GOT3 (cell line): ENCODE results near the gene SLC1A7.

Experiments
- DNase-seq: peaks from one replicate; lab custom pipeline; 2025; ENCODE audit warnings: mixed read lengths; lab: John Stamatoyannopoulos, UW

The SLC1A7 gene

DNA sequence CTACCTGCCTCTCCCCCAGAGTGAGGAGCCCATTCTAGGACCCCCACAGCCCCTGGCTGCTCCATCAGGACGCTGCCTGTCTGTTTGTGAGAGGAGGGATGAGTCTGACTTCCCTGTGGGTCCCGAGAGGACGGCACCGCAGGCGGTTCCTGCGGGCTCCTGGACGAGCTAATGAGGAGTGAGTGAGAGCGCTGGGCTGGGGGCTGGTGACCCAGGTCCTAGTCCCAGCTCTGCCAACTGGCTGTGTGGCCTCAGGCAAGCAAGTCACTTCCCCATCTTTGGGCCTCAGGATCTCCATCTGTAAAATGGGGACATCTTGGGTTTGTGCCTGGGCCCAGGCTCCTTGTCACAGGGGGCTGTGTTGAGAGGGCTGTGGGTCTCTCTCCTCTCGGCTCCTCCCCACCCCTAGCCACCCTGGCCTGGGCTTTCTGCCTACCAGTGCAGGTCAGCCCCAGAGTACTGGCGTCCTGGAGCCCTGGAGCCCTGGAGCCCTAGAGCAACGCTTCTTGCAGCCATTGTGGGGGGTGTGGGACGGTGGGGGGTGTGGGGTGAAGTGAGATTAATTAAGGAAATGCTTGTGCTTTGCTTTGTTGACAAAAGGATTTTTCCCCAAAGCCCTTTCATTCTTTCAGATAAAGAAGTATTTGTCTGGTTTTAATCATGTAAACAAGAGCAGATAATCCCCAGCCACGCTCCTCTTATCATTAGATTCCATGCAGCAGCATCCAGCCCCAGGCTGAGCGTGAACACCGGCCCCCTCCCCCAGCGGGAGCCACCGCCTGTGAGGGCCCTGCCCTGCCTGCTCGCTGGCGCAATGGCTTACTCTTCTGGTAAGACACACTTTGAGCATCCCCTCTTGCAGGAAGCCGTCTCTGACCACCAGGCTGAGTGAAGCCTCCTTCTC is 26.8 kb downstream of the SLC1A7 start:
- no peak for DNase-seq

DNA sequence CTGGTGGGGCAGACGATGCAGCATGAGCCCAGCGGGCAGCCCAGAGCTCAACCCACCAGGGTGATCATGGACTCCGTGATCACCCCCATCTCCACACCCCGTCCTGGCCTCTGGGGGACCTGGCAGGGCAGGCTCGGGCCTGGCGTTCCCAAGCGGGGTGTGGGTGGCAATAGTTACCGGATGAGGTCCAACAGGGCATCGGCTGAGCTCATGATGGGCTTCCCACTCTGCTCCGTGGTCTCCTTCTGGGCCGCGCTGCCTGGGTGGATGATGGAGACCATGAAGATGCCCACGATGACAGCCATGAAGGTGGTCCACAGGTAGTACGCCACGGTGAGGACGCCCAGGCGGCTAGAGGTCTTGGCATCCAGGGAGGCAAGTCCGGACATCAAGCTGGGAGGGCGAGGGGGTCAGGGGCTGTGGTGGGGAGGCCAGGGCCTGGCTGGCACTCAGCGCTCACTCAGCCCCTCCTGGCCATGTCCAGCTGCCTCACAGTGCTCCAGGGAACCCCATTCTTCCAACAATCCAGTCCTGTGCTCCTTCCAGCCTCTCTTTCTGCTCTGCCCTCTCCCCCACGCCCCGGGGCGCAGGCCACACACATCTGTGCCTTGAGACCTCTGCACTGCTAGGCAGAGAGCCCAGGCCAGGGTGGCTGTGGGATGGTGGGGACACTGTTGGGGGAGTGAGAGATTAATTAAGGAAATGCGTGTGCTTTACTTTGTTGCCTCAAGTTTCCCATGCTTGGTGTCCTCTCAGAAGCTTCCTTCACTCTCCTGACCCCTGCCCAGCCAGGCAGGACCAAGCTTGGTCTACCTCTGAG is 27.6 kb downstream of the SLC1A7 start:
- DNase-seq: no peak

DNA sequence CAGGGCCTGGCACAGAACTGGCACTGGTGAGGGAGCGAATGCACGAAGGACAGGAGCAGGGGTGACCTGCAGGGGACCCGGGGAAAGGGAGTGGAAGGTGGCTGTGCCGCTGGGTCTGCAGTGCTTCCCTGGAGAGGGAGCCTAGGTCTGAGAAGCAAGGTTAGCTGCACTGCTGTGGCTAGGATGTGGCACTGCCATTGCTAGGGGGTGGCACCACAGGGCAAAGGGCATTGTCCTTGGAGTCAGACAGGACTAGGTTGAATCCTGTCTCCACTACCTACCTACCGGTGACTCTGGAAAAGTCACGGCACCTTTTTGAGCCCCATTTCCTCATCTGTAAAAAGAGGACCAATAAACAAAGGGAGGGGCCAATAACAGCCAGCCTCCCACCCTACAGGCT is 28.3 kb downstream of the SLC1A7 start:
- DNase-seq: no peak

DNA sequence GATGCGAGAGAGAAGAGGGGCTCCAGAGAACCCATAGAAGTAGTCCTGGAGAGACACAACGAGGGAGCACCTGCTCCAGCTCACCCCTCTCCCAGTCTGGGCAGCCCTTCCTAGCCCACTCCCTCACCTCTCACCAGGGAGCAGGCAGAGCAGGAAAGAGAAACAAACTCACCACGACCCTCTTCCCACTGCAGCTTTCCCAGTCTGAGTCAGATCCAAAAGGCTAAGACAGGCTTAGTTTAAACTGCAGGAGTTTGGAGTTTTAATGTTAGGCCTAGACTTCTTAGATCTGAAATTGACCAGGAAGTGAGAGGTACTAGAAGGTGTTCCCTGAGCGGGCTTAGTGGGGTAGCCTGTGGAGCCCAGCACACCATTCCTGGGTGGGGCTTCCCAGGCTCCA is 29.6 kb downstream of the SLC1A7 start:
- no peak for DNase-seq

DNA sequence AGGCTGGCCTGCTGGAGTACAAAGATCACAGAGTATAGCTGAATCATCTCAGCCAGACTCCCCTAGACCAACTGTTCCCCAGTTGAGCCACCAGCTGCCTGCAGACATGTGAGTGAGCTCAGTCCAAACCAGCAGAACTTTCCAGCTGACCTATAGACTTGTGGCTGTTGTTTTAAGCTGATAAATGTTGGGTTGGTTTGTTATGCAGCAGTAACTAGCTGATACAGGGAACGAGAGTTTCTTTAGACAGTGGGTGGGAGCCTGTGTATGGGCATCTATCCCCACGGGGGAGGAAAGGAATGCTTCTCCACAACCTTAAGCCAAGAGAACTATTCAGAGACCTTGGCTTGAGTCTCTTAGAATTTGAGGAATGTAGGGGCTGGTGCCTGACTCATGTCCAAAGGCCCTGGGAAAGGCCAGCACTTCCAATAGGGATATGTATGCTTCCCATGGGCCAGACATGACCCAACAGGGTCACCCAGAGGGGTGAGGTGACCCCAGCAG is 30.1 kb downstream of the SLC1A7 start:
- no peak for DNase-seq

DNA sequence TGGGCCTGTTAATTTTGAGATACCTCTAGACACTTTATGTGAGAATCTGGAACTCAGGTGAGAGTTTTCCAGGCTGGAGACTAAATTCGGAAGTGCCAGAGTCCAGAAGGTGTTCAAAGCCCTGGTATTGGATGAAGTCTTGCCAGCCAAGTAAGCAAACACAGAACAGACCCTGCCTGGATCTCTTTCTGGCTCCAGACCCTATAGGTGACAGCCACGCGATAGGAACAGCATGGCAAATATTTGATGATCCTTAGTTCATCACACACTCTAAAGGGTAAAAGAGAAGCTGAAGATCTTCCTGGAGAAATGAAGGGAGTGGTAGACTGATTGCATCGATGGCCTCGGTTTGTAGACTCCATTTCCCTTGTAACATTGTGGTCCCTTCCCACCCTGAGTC is 30.7 kb downstream of the SLC1A7 start:
- no peak for DNase-seq

DNA sequence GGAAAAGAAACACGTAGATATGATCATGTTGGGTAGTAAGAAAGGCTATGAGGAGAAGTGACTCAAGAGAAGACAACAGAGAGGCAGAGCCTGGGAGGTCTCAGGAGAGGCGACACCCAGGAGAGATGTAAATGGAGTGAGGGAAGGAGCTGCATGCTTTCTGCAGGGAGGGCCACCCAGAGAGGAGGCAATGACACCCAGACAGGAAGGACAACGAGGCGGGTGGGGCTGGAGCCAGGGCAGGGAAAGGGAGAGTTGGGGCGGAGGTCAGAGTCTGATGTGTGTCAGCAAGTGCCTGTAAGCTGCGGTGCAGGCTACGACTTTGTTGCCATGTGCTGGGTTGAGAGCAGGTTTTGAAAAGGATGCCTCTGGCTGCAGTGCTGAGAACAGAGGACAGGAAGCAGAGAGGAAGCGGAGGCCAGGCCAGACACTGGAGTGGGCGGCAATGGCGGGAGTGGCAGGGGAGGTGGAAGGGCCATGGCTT is 31.3 kb downstream of the SLC1A7 start:
- no peak for DNase-seq

DNA sequence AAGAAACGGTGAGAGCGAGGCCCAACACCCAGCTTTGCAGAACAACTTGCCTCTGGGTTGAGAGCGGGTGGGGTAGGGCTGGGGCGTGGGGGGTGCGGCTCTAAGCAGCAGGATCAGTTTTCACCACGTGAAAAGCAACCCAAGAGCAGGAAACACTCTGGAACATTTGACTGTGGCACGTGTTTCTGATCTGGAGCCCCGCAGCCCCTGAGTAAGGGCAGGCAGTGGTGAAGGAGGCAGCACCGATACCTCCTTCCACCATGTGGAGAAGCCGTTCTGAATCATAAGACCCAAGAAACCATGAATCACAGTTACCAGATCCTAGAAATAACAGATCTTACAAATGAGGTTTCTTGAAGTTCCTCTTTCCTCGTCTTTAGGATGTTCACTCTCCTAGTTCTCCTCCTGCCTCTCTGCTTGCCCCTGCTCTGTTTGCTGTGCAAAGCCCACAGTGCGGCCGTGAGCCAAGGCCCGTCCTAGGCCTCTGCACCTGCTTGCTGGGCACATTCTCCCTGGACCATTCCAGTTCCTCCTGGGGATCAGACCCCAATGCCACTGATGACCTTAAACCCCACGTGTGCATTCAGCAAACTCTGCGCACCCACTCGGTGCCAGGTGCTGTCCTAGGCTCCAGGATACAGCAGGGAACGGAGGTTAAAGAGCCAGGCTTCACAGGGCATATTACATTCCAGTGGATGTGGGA is 31.9 kb downstream of the SLC1A7 start:
- DNase-seq: no peak

DNA sequence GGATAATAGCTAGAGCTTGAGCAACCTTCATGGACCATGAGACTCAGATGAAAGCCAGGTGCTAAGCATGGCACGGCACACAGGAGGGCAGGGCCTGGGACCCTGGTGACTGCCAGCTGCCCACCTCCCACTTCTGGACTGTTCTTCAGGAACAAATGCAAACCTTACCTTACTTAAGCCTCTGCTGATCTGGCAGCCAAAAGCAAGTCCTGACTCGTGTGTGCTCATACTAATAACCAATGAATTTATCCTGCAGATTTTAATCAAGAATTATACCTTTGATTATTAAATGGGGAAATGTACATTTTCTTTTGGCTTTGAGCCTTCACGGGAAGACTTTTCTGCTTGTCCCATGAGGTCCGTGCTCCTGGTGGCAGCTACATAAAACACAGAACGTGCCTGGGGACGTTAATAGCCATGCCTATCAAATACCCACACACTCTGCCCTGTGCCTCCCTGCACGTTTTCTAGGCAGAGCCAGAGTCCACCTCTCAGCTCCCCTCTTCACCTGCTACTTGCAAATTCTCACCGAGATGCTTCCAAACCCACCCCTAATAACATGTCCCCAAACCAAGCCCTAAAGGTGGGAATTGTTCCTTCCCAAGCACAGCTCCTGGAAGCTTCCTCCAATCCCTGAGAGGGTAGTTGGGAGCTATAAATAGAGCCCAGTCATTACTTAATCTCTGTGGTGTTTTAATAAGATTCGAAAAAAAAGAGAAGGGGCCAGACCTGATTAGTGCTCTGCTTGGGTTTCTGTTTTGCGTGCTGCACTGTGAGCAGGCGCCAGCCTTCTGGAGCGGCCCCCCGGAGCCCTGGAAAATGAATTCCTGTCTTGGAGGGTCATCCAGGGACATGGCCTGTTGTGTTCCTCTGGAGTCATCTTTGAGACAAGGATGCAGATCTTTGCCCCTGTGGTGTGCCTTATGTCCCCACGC is 33.5 kb downstream of the SLC1A7 start:
- DNase-seq: no peak

DNA sequence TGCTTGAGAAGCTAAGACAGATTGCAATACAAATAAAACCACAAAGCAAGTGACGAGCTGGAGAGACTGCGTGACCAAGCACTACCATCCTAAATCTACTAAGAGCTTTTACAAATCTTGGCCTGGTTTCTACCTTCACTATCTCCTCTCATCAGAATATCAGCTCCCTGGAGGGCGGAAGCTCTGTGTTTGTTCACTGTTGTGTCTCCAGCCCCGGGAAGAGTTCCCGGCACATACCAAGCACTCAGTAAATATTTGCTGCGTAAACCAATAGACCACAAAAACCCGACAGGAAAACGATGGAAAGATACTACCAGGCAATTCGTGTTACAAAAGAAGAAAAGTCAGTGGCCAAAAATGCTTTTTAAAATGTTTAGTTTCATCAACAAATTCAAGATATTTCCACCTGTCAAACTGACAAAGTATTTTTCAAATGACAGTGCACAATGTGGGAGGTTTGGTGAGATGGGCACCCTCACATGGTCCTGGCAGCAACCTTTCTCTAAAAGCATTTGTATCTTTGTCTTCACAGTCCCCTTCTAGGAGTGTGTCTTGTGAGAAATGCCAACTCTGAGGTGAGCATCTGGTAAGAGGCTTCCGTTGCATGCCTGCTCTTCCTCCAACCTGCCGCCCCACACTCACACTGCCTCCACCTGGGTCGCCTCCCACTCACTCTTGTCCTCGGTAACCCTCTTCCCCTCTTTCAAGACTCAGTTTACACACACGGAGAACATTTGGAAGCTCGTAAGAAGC is 34.7 kb downstream of the SLC1A7 start:
- DNase-seq: no peak

DNA sequence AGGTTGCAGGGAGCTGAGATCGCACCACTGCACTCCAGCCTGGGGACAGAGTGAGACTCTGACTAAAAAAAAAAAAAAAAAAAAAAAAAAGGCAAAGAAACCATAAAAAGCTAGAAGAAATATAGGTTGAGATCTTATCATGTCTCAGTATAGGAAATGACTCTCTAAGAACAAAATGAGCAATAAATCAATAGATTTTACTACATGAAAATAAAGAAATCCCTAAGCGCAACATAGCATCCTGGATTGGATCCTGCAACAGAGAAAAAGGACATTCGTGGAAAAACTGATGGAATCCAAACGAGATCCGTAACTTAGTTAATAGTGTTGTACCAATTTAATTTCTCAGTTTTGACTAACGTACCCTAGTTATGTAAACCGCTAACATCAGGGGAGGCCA is 35.3 kb downstream of the SLC1A7 start:
- no peak for DNase-seq

DNA sequence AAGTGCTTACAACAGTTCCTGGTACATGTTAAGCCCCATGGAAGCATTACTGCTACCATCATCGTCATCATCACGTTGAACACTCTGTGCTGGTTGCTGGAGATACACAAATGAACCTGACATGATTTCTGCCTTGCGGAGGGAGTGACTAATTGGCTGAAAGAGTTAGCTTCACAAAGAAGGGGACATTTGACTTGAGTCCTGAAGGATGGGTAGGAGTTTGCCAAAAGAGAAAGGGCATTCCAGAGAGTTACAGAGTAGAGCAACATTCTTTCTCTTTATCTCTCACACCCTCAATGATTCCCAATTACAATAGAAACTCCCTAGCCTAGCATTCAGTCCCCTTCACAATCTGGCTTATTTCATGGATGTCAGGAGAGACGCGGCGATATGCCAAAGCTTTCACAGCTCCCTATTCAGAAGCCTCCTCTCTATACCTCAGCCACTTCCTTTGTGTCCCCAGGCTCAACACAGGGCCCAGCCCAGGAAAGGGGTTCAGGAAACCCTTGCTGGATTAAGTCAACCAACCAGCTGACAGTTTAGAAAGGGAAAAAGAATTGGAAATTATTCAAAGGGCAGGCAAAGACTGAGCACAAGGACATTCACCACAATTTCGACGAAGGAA is 38.0 kb downstream of the SLC1A7 start:
- DNase-seq: no peak

DNA sequence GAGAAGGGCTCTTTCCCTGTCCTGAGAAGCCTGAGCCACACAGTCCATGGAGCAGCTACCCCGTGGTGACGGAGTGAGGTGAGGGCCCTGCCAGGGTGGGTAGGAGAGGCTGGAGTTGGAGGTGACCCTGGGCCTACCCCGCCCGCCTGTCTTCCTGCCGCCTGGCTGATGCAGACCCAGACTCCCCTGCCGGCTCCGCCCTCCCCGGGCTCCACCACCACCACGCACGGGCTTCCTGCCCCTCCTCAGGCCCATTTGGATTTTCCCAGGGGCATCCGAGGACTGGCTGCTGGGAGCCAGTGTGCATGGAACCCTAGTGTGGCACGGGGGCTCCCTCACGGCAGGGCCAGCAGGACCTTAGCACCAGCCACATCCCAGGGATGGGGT is 47.9 kb downstream of the SLC1A7 start:
- no peak for DNase-seq

DNA sequence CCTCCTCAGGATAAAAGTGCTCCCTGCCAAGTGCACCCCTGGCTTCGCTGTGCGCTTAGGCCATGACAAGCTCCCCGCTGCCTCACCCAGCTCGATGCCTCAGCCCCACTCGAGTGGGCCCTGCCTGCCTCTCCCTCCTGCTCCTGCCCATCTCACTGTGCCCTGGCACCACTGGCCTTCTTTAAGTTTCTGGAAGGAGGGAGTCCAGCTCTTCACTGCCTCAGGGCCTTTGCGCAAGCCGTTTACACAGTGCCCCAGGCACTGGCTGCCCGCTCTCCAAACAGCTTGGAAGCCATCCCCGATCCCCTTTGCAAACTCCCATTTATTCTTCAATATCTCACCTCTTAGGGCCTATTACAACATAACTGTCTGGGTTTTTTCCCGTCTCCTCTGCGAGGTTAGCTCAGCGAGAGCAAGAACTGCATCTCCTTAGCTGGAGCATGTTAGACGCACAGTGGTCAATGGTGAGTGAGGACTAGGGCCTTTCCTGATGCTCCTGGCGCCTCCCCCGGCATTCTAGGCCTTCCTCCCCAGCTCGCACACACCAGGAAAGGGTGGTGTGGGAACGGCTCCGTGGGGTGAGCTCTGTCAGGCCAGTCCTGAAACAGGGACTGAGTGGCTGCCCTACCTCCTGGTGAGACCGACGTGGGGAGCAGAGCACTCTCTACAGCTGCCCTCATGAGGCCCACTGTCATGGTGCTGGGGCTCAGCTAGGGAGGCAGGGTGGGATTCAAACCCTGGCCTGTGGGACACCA is 48.5 kb downstream of the SLC1A7 start:
- no peak for DNase-seq

DNA sequence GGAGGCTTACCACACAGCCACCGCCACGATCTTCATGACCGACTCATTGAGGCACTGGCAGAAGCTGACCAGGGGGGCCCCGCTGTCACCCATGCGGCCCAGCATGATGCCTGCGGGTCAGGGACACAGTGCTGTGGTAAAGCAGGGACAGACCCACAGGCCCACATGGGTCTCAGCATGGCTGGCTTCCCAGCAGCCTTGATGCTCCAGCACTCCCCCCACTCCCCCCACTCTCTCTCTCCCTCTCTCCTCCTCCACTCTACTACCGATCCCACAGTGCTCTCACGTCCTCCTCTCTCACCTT is 49.0 kb downstream of the SLC1A7 start:
- DNase-seq: no peak

DNA sequence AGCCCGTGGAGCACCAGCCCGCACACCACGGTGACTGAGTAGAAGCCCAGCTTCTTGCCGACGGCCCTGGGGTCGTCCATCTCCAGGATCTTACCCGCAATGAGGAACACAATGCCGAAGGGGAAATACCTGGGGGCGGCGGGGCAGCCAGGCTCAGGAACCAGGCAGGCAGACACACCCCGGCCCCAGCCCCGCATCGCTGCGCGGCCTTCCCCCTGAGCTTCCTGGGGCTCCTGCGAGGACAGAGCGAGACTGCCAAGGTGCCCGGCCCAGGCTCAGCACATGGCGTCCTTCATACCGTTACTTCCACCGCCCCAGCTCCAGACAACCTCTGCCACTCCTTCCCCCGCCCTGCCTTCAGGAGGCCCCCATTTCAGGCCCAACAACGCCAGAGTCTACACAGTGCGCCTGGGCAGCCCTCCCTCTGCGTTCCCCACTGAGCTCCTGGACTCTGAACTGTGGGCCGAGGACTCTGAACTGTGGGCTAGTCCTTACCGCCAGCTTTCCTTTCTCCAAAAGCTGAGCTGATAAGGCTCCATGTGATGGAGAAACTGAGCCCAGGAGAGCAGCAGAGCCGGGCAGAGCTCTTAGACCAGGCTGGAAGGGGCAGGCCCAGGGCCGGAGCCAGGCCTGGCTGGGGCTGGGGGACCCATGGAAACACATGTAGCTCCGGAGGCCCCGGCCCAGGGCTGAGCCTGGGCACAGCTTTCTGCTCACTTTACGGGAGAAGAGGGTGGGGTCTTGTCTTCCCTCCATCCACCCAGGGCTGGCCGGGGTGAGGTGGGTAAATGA is 49.6 kb downstream of the SLC1A7 start:
- no peak for DNase-seq

DNA sequence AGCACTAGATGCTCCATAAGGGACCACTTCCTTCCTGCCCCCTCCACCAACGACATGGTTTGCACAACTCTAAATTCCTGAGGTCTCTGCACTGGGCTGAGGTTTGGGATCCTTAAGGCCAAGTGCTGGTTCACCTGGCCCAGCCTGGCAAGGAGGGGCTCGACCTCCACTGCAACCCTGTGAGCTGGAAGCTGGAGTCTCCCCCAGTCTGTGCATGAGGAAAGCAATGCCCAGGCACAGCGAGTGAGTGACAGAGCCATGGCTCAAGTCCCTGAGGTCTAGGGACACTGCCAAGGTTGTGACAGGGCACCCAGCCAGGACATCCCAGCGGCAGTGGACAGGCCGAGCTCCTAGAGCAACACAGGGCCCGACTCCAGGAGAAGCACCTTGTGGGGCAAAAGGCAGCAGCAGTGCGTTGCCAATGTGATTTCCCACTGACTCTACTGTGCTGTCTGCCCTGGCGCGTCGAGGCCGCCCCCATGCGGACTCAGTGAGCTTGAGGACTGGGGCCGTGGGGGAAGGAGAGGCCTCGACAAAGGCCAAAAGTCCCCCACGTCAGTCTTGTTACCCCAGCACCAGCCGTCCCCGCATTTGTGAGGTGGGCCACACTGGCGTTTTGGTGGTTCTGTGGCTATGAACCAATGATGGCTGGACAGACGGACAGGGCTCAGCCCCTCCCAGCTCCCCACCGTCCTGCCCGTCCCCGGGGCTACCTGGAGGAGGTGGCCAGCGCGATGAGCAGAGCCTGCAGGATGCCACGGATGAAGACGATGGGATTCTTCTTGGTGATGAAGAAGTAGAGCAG is 50.4 kb downstream of the SLC1A7 start:
- DNase-seq: no peak
